HT1080 (cell line): ENCODE measurements around the gene DST. TPM values are rescaled to one million over a fixed set of nuclear protein-coding genes. Genes with fewer than 3 reads are reported as not detected.
A peak's percentile ranks its signal among the peaks of the same experiment; 100 is the strongest.

Source experiments
- DNase-seq: peaks from one replicate; pipeline ENCODE4 v3.0.0-alpha.2; 2015; ENCODE audit warnings: low read depth
- total RNA-seq: library from RNA; depleted of rRNA; stranded (reverse); fragments of >200 nt; shearing (Covaris generic); gene quantifications from 2 replicates; pipeline ENCODE4 v1.2.3, GENCODE V29; 2014

The DST gene
- total RNA-seq, 1 experiment from 2014 or later = 98.5 TPM

- DNase-seq = no peak
Observed at GRCh38 chr6:56538851-56539250, 103.8 kb downstream of the DST start.

- no peak for DNase-seq
Observed at GRCh38 chr6:56537223-56537770, 105.4 kb downstream of the DST start.

- DNase-seq = no peak
Observed at GRCh38 chr6:56536536-56536935, 106.2 kb downstream of the DST start.

- no peak for DNase-seq
Observed at GRCh38 chr6:56535626-56536025, 107.1 kb downstream of the DST start.

- DNase-seq = no peak
Observed at GRCh38 chr6:56534680-56535419, 107.8 kb downstream of the DST start.

- DNase-seq = no peak
Observed at GRCh38 chr6:56532766-56533551, 109.7 kb downstream of the DST start.

- no peak for DNase-seq
Observed at GRCh38 chr6:56531839-56532595, 110.7 kb downstream of the DST start.

GRCh38 chr6:56529594-56530191, 113.0 kb downstream of the DST start:
- DNase-seq = no peak

- DNase-seq = peak; percentile 92
Observed at GRCh38 chr6:56528412-56528841, 114.3 kb downstream of the DST start.

- DNase-seq = peak; percentile 19
Observed at GRCh38 chr6:56527934-56528333, 114.8 kb downstream of the DST start.

GRCh38 chr6:56526860-56527544, 115.7 kb downstream of the DST start:
- no peak for DNase-seq

GRCh38 chr6:56525974-56526789, 116.5 kb downstream of the DST start:
- DNase-seq = no peak

- DNase-seq = peak; percentile 50
Observed at GRCh38 chr6:56524891-56525703, 117.6 kb downstream of the DST start.

GRCh38 chr6:56522495-56523270, 120.0 kb downstream of the DST start:
- DNase-seq = no peak

- DNase-seq = no peak
Observed at GRCh38 chr6:56521976-56522375, 120.7 kb downstream of the DST start.

- DNase-seq = no peak
Observed at GRCh38 chr6:56521454-56521853, 121.2 kb downstream of the DST start.

GRCh38 chr6:56520218-56520617, 122.5 kb downstream of the DST start:
- DNase-seq = no peak
